Sigmoid colon (tissue), 4 donors: ENCODE data around the gene PLAAT4.

Experiments used
- POLR2AphosphoS5 ChIP-seq, 4 donors: sonication (generic); formaldehyde crosslinking; IDR thresholded peaks; one replicate each; pipeline ENCODE4 v1.6.1; 2017; ENCODE audit warnings: antibody characterized with exemption in 4 of 4
- TF ChIP-seq, protein P1 (sequence below), 4 experiments: fragments of 450-650 bp in 3 of 4; fragments of 200-600 bp in 1 of 4; IDR thresholded peaks; one replicate each; pipeline ENCODE4 v1.5.1; 2016 to 2019; ENCODE audit warnings: antibody characterized with exemption in 4 of 4, mild to moderate bottlenecking in 3 of 4, moderate library complexity in 2 of 4

DNA sequence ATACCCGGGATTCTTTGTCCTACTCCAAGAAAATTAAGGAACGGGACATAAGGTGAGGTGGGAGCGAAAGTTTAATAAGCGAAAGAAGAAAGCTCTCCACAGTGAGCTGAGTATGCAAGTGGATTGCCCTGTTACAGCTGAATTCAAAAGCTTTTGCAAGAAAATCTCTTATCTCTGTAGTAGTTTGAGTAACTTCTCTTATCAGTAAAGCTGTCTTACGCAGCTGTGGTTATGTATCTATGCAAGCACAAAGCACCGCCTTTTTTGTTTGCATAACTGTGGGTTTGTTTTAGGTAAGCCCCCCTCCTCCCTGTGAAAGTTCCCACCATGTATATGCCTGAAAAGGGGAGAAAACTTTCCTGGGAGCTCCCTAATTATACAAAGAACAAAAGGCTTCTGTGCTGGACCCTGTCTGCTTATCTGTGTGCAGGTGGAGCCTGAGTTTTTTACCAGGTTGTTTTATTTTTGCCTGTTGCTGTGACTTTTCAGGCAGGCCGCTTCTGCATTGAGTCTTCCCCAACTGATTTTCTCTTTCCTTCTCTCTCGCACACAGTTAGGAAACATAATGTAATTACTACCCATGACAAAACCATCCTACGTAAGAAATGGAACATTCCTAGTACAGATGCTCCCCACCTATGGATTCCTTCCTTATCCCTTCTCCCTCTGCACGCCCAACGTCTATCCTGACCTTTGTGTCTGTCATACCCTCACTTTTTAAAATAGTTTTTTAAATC is 44.8 kb upstream of the PLAAT4 start:
- TF ChIP-seq, protein P1, sequence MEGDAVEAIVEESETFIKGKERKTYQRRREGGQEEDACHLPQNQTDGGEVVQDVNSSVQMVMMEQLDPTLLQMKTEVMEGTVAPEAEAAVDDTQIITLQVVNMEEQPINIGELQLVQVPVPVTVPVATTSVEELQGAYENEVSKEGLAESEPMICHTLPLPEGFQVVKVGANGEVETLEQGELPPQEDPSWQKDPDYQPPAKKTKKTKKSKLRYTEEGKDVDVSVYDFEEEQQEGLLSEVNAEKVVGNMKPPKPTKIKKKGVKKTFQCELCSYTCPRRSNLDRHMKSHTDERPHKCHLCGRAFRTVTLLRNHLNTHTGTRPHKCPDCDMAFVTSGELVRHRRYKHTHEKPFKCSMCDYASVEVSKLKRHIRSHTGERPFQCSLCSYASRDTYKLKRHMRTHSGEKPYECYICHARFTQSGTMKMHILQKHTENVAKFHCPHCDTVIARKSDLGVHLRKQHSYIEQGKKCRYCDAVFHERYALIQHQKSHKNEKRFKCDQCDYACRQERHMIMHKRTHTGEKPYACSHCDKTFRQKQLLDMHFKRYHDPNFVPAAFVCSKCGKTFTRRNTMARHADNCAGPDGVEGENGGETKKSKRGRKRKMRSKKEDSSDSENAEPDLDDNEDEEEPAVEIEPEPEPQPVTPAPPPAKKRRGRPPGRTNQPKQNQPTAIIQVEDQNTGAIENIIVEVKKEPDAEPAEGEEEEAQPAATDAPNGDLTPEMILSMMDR (IDR thresholded peaks at IDR 0.05), result no peak
- no peak for TF ChIP-seq POLR2AphosphoS5 (IDR thresholded peaks at IDR 0.05)
